Esophagus squamous epithelium (tissue), 4 donors: Measurements from ENCODE around the gene OBP2B.

Experiments
- CTCF ChIP-seq, 6 experiments: fragments of 450-650 bp in 4 of 6; fragments of 200-600 bp in 2 of 6; sonication (generic) in 2 of 6; IDR thresholded peaks; one replicate each; pipeline ENCODE4 v1.5.1; 2016 to 2019; ENCODE audit warnings: antibody characterized with exemption in 6 of 6, mild to moderate bottlenecking in 4 of 6, moderate library complexity in 4 of 6
- POLR2A ChIP-seq, 4 donors: fragments of 450-650 bp; IDR thresholded peaks; one replicate each; pipeline ENCODE4 v1.6.1; 2017; ENCODE audit warnings: antibody characterized with exemption in 4 of 4, mild to moderate bottlenecking in 4 of 4, moderate library complexity in 3 of 4

DNA sequence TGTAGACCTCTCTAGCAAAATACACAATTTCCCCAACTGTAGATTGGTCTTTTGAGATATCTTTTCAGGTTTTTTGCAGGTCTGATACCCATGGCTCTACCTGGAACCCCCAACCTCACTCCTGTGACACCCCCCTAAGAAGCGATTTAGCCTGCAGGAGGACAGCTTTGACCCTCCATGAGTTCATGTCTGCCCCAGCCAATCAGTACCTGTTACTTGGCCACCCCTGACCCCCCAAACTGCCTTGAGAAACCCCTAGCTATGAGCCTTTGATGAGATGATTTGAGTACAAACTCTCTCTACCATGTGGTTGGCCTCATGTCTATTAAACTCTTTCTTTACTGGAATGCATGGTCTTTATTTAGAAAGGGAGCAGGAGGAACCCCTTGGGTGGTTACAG is 40.3 kb upstream of the OBP2B start:
- TF ChIP-seq POLR2A (IDR thresholded peaks at IDR 0.05) (no peak), CTCF (IDR thresholded peaks at IDR 0.05) (no peak)
